ENCODE results near the gene CCDC69. TPM values are rescaled to one million over a fixed set of nuclear protein-coding genes. Genes with fewer than 3 reads are reported as not detected.

The CCDC69 gene
- total RNA-seq, 4 donors from 2014 or later, result 217 to 341 (median 285) TPM

GRCh38 chr5:151216781-151217180 lies 7.1 kb downstream of the CCDC69 start:
- no peak for DNase-seq (ENCODE audit: extremely low spot score)

GRCh38 chr5:151215546-151215880 lies 8.4 kb downstream of the CCDC69 start:
- intact Hi-C loops (cut with DNase I), result no loop called here
- TF ChIP-seq EP300 (IDR thresholded peaks at IDR 0.05), result no peak
- TF ChIP-seq CTCF (IDR thresholded peaks at IDR 0.05), result no peak
- TF ChIP-seq POLR2A (IDR thresholded peaks at IDR 0.05; ENCODE audit: low read depth), result no peak
- no peak for TF ChIP-seq POLR2AphosphoS5 (IDR thresholded peaks at IDR 0.05)
- Histone ChIP-seq H3K27ac (replicated peaks in 1 of 4) (peak overlapping the region; percentile 91 to 97 (median 96)), H3K4me1 (peaks cover 95 to 100% (median 99%) of the 10 kb centered on the region in 4 donors), H3K36me3 (peaks cover 0 to 9% (median 0%) of the 10 kb centered on the region in 4 donors), H3K9me3 (no peaks in the 10 kb centered on the region), H3K4me3 (no peak overlapping the region), H3K27me3 (no peaks in the 10 kb centered on the region)
- DNase-seq (ENCODE audit: extremely low spot score), result no peak
- 71% methylated on average over 2 of the region's 2 CpGs for WGBS

More at GRCh38 chr5:151216781-151217180, 7.1 kb downstream of the CCDC69 start:
- peaks cover 0 to 9% (median 0%) of the 10 kb centered on the region in 4 donors for H3K36me3 ChIP-seq
- H3K27ac ChIP-seq (replicated peaks in 1 of 4), result peak overlapping the region; percentile 91 to 97 (median 96)
- intact Hi-C loops (cut with DNase I), result no loop called here
- no peaks in the 10 kb centered on the region for H3K9me3 ChIP-seq
- no peaks in the 10 kb centered on the region for H3K27me3 ChIP-seq
- TF ChIP-seq EP300 (IDR thresholded peaks at IDR 0.05), result no peak
- TF ChIP-seq CTCF (IDR thresholded peaks at IDR 0.05), result no peak
- no peak for TF ChIP-seq POLR2AphosphoS5 (IDR thresholded peaks at IDR 0.05)
- TF ChIP-seq POLR2A (IDR thresholded peaks at IDR 0.05; ENCODE audit: low read depth), result no peak
- WGBS, result 47% methylated on average over 5 of the region's 5 CpGs
- no peak overlapping the region for H3K4me3 ChIP-seq
- peaks cover 98 to 100% (median 99%) of the 10 kb centered on the region in 4 donors for H3K4me1 ChIP-seq

GRCh38 chr5:151214614-151215545 lies 9.0 kb downstream of the CCDC69 start:
- H3K9me3 ChIP-seq, result no peaks in the 10 kb centered on the region
- H3K27ac ChIP-seq (replicated peaks in 1 of 4), result peak overlapping the region; percentile 91 to 97 (median 96)
- H3K4me3 ChIP-seq, result no peak overlapping the region
- TF ChIP-seq CTCF (IDR thresholded peaks at IDR 0.05) (no peak), EP300 (IDR thresholded peaks at IDR 0.05) (no peak), POLR2AphosphoS5 (IDR thresholded peaks at IDR 0.05) (no peak), POLR2A (IDR thresholded peaks at IDR 0.05; ENCODE audit: low read depth) (no peak)
- H3K27me3 ChIP-seq, result no peaks in the 10 kb centered on the region
- H3K36me3 ChIP-seq, result peaks cover 0 to 9% (median 0%) of the 10 kb centered on the region in 4 donors
- WGBS, result 63% methylated on average over 9 of the region's 10 CpGs
- intact Hi-C loops (cut with DNase I), result no loop called here
- peaks cover 95 to 100% (median 99%) of the 10 kb centered on the region in 4 donors for H3K4me1 ChIP-seq
- no peak for DNase-seq (ENCODE audit: extremely low spot score)

- Histone ChIP-seq H3K27ac (replicated peaks in 1 of 4) (peak overlapping the region; percentile 91 to 97 (median 96)), H3K27me3 (no peaks in the 10 kb centered on the region), H3K4me3 (peak overlapping the region in 2 of 4 donors; percentile 13 to 25), H3K4me1 (peaks cover 95 to 100% (median 99%) of the 10 kb centered on the region in 4 donors), H3K9me3 (no peaks in the 10 kb centered on the region), H3K36me3 (peaks cover 0 to 9% (median 0%) of the 10 kb centered on the region in 4 donors)
- 14% methylated on average over 8 of the region's 9 CpGs for WGBS
- no peak for DNase-seq (ENCODE audit: extremely low spot score)
- intact Hi-C loops (cut with DNase I), result no loop called here
- peak; percentile 78 to 84 for TF ChIP-seq POLR2AphosphoS5 (IDR thresholded peaks at IDR 0.05)
- TF ChIP-seq CTCF (IDR thresholded peaks at IDR 0.05), result no peak
Observed at GRCh38 chr5:151213803-151214613, 9.9 kb downstream of the CCDC69 start.

Measured in esophagus muscularis mucosa (tissue), 4 donors.